ENCODE results near the gene RELA. TPM values are rescaled to one million over a fixed set of nuclear protein-coding genes. Genes with fewer than 3 reads are reported as not detected.

The RELA gene
- polyA plus RNA-seq, 2 of the 4 experiments (the other 2 are of a cell fraction) = 28.9 to 55.1 TPM

DNA sequence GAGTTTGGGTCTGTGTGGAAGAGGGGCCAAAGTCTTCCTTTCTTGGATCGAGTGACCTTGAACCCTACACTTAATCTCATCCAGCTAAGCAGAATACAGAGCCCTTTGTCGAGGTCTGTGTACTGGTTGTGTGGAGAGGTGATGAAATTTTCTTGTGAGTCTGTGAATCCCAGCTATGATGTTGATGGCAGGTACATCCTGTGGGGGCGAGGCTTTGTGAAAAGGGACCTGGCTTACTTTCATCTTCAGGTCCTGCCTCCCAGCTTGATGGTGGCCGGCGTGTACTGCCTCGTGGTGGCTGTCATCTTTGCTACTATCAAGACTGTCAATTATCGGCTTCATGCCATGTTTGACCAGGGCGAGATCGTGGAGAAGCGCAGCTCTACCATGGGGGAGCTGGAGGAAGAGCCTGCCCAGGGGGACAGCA, 46.1 kb downstream of the RELA start (continued):
- TF ChIP-seq, protein P1, sequence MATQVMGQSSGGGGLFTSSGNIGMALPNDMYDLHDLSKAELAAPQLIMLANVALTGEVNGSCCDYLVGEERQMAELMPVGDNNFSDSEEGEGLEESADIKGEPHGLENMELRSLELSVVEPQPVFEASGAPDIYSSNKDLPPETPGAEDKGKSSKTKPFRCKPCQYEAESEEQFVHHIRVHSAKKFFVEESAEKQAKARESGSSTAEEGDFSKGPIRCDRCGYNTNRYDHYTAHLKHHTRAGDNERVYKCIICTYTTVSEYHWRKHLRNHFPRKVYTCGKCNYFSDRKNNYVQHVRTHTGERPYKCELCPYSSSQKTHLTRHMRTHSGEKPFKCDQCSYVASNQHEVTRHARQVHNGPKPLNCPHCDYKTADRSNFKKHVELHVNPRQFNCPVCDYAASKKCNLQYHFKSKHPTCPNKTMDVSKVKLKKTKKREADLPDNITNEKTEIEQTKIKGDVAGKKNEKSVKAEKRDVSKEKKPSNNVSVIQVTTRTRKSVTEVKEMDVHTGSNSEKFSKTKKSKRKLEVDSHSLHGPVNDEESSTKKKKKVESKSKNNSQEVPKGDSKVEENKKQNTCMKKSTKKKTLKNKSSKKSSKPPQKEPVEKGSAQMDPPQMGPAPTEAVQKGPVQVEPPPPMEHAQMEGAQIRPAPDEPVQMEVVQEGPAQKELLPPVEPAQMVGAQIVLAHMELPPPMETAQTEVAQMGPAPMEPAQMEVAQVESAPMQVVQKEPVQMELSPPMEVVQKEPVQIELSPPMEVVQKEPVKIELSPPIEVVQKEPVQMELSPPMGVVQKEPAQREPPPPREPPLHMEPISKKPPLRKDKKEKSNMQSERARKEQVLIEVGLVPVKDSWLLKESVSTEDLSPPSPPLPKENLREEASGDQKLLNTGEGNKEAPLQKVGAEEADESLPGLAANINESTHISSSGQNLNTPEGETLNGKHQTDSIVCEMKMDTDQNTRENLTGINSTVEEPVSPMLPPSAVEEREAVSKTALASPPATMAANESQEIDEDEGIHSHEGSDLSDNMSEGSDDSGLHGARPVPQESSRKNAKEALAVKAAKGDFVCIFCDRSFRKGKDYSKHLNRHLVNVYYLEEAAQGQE (IDR thresholded peaks at IDR 0.05) = no peak
- TF ChIP-seq HEYL (CRISPR knock-in tag; IDR thresholded peaks at IDR 0.05) (no peak), ZSCAN20 (CRISPR knock-in tag; IDR thresholded peaks at IDR 0.05) (no peak)

DNA sequence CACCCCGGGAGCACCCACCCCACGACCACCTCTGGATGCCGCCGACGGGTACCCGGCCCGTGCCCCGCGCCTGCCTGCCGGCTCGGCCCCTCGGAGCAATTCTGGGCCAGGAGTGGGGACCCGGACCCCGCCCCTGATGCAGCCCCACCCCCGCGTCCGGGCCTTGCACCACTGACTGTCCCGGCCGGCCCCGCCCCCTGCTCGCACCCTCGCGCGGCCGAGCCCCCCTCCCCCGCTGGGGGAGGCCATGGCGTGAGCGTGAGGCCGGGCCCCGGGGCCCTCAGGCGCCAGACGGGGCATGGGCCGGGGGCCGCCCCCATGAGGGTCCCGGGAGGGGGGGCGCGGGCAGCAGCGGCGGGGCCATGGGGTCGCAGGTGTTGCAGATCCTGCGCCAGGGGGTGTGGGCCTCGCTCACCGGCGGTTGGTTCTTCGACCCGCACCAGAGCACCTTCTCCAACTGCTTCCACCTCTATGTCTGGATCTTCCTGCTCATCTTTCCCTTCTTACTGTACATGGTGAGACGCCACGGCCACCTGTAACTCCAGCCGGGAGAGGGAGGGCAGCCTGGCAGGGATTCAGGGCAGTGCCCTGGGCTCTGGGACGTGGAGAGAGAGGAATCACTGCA, 46.7 kb downstream of the RELA start:
- CTCF ChIA-PET = interaction anchor here (0.9 to 20.1 kb wide), 8 partner anchors 10 to 406 kb away, joined by 3 to 249 read pairs (median 6); partner anchors contain the start of genes FAM89B and KCNK7
- Histone ChIP-seq H3K4me3 (peak overlapping the region; percentile 87), H3K4me1 (peaks cover 33% of the 10 kb centered on the region), H3K4me2 (peak overlapping the region; percentile 98), H3K9me3 (no peaks in the 10 kb centered on the region), H3K27ac (peak overlapping the region; percentile 86 to 98)
- POLR2A ChIA-PET = interaction anchor here (0.7 to 1.4 kb wide), 15 partner anchors 13 to 386 kb away, joined by 3 to 9 read pairs (median 4); partner anchors contain the start of genes BANF1, EIF1AD, FAM89B and FIBP
- TF ChIP-seq JUN (IDR thresholded peaks at IDR 0.05) (peak in 1 of 2 experiments; percentile 16; a peak in 2 of 5 replicates), CHD4 (IDR thresholded peaks at IDR 0.05; ENCODE audit: borderline replicate concordance) (no peak)
- peak in 1 of 2 experiments; percentile 2; a peak in 1 of 6 replicates for ATAC-seq
- FAIRE-seq = no peak
- peak; percentile 46 to 47 for DNase-seq (ENCODE audit: low read depth in 1 of 2, low spot score in 1 of 2)
- WGBS (ENCODE audit: missing lambda C conversion rate) = 0% methylated on average over 11 of the region's 50 CpGs

DNA sequence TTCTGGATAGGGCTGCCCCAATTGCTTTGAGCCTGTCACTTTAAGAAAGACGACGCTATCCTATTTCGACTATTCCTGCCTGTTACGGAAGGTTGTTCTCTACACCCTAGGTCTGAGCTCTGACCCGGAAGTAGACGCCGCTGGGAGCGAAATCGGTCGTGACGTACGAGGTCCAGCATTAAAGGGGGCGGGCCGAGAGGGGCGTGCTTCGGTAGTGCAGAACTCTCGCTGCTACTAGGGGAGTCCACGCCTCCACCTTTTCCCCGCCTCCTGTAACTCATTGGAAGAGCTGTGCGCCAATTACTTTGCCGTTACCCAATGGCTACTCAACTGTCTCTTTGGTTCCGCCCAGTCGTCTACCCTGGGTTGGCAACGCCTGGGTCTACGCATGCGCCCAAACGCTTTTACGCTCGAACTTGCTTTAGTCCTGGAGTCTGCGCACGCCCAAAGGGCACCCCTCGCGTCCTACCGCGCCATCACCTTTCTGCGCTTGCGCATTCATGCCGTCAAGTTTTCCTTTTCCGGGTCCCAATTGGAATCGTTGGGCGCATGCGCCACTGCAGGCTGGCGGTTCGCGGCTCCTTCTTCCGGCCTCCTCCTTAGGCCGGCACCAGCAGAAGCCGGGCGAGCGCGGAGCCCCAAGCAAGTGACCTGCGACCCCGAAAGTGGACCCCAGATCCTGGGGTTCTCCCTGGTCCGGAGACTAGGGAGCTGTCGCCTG, 47.3 kb downstream of the RELA start, which contains the start of gene PCNX3:
Gene PCNX3 (plus strand): TSS at position 548 of the 721 bp plus-strand sequence. CDS start 536 bp downstream, outside the sequence.
- Histone ChIP-seq H3K27ac (peak within 1 kb of the TSS; percentile 96 to 98), H3K4me1 (peaks cover 39% of the 10 kb centered on the region), H3K9me3 (no peaks in the 10 kb centered on the region), H3K4me3 (peak within 1 kb of the TSS; percentile 92), H3K4me2 (peak within 1 kb of the TSS; percentile 98)
- peak; percentile 99 for TF ChIP-seq PBX3 (IDR thresholded peaks at IDR 0.05)
- peak; percentile 13 for TF ChIP-seq CHD2 (IDR thresholded peaks at IDR 0.05; ENCODE audit: low read length, partially characterized antibody)
- no peak for TF ChIP-seq EHMT2 (IDR thresholded peaks at IDR 0.05; ENCODE audit: low read depth)
- peak; percentile 75; the same call in 1 of the 2 replicates for TF ChIP-seq ESRRA (IDR thresholded peaks at IDR 0.05; ENCODE audit: borderline replicate concordance, low read length)
- 0 out of 2 replicates have a peak, but pooled peaks have one; percentile 31 for TF ChIP-seq MAZ (IDR thresholded peaks at IDR 0.05; ENCODE audit: borderline replicate concordance, low read depth, low read length)
- TF ChIP-seq JUN (IDR thresholded peaks at IDR 0.05) = peak in 1 of 2 experiments; percentile 75; a peak in 3 of 5 replicates
- no peak for TF ChIP-seq RAD21 (conservative IDR thresholded peaks at IDR 0.05 in 1 of 2, IDR thresholded peaks at IDR 0.05 in 1 of 2)
- TF ChIP-seq PHF8 (IDR thresholded peaks at IDR 0.05; ENCODE audit: borderline replicate concordance, low read depth) = no peak
- TF ChIP-seq ZFP36 (IDR thresholded peaks at IDR 0.05; ENCODE audit: borderline replicate concordance, partially characterized antibody) = no peak
- no peak for TF ChIP-seq EHF (CRISPR knock-in tag; IDR thresholded peaks at IDR 0.05)
- TF ChIP-seq MAX (IDR thresholded peaks at IDR 0.05) = peak; percentile 86
- TF ChIP-seq NR3C1 (IDR thresholded peaks at IDR 0.05) = no peak
- 0 out of 2 replicates have a peak, but pooled peaks have one; percentile 20 for TF ChIP-seq RFX5 (IDR thresholded peaks at IDR 0.05)
- peak; percentile 45 for TF ChIP-seq POLR2A (IDR thresholded peaks at IDR 0.05; ENCODE audit: low read length)
- ChIA-PET CTCF (interaction anchor here (0.7 to 20.1 kb wide), 6 partner anchors 11 to 270 kb away, joined by 3 to 249 read pairs (median 8); partner anchors contain the start of genes FAM89B and KCNK7), POLR2A (interaction anchor here (0.6 to 1.4 kb wide), 20 partner anchors 9 to 387 kb away, joined by 3 to 10 read pairs (median 4); partner anchors contain the start of genes BANF1, EIF1AD, FAM89B and FIBP)
- 2% methylated on average over 51 of the region's 55 CpGs for WGBS (ENCODE audit: missing lambda C conversion rate)
- ATAC-seq (peak; percentile 78 to 86), FAIRE-seq (peak; percentile 100), DNase-seq (ENCODE audit: low read depth in 1 of 2, low spot score in 1 of 2) (peak; percentile 100)
